Endothelial cell of umbilical vein (primary cell): ENCODE measurements around the gene ENTR1. TPM values are rescaled to one million over a fixed set of nuclear protein-coding genes. Genes with fewer than 3 reads are reported as not detected.

Experiments used
- BruUV-seq: library from RNA; stranded (reverse); fragments of 400-500 nt; replicated peaks from 2 replicates; lab custom pipeline; 2021; lab: Mats Ljungman, UMichigan
- CTCF ChIA-PET: fragments of 300-600, 350-600 bp; sonication (Branson Sonifier 250); formaldehyde crosslinking; loops from one replicate; lab custom pipeline; 2021; ENCODE audit warnings: antibody characterized with exemption, inconsistent platforms; lab: Charles Lee
- POLR2A ChIA-PET: fragments of 300-600, 350-600 bp; sonication (Branson Sonifier 250); formaldehyde crosslinking; loops from one replicate; lab custom pipeline; 2021; ENCODE audit warnings: antibody characterized with exemption, inconsistent platforms; lab: Charles Lee
- DNase-seq: peaks from one replicate; pipeline ENCODE4 v3.0.0-alpha.2; 2011; ENCODE audit warnings: low read depth, low spot score
- FAIRE-seq: peaks from 2 replicates; lab custom pipeline; 2011; peaks lifted over from hg19 to GRCh38; lab: Jason Lieb, UNC
- H2AFZ ChIP-seq: 2 replicates; pipeline ENCODE4 v1.6.0; 2012; ENCODE audit warnings: low read depth, low read length, control low read depth, inconsistent platforms
- H3K27ac ChIP-seq: 2 replicates; pipeline ENCODE4 v1.5.1; 2011; ENCODE audit warnings: low read depth, mild to moderate bottlenecking, control low read depth, low read length, moderate library complexity; ENCODE audit not compliant: insufficient read depth
- H3K27me3 ChIP-seq, 2 experiments: 2 replicates each; pipeline versions ENCODE4 v1.6.0 to v1.6.1; 2011; ENCODE audit warnings: low read length in 2 of 2, mixed read lengths in 1 of 2; ENCODE audit not compliant: control insufficient read depth in 2 of 2, insufficient read depth in 2 of 2
- H3K36me3 ChIP-seq, 2 experiments: 2 replicates in 1 of 2; 3 replicates in 1 of 2; pipeline ENCODE4 v1.5.1; 2011; ENCODE audit warnings: low read length in 2 of 2, mild to moderate bottlenecking in 1 of 2, moderate library complexity in 1 of 2; ENCODE audit not compliant: control insufficient read depth in 2 of 2, insufficient read depth in 2 of 2; ENCODE audit errors: extremely low read depth in 1 of 2
- H3K4me1 ChIP-seq: 3 replicates; pipeline ENCODE4 v1.5.1; 2011; ENCODE audit warnings: mild to moderate bottlenecking, low read length; ENCODE audit not compliant: control insufficient read depth, insufficient read depth; ENCODE audit errors: extremely low read depth
- H3K4me2 ChIP-seq: 2 replicates; pipeline ENCODE4 v1.6.1; 2011; ENCODE audit warnings: low read length, control low read depth, mixed read lengths; ENCODE audit not compliant: insufficient read depth
- H3K4me3 ChIP-seq, 3 experiments: fragments of 200-600 bp in 1 of 3; sonication (generic), shearing (Covaris generic) in 1 of 3; replicated peaks in 1 of 3; 2 replicates each; pipeline ENCODE4 v1.5.1; 2011 to 2016; ENCODE audit warnings: control low read depth in 3 of 3, low read length in 3 of 3, mild to moderate bottlenecking in 2 of 3, inconsistent platforms in 1 of 3, low read depth in 1 of 3, moderate library complexity in 1 of 3; ENCODE audit not compliant: insufficient read depth in 1 of 3
- H3K79me2 ChIP-seq: 2 replicates; pipeline ENCODE4 v1.6.0; 2012; ENCODE audit warnings: low read length, inconsistent platforms; ENCODE audit not compliant: control insufficient read depth, insufficient read depth
- H3K9ac ChIP-seq: replicated peaks from 2 replicates; pipeline ENCODE3; 2011; ENCODE audit warnings: low read length, control low read depth; ENCODE audit not compliant: insufficient read depth; ENCODE audit errors: extremely low read depth
- H3K9me1 ChIP-seq: replicated peaks from 3 replicates; pipeline ENCODE4 v1.6.0; 2011; ENCODE audit warnings: mild to moderate bottlenecking, low read length; ENCODE audit not compliant: control insufficient read depth, insufficient read depth; ENCODE audit errors: extremely low read depth
- H3K9me3 ChIP-seq: replicated peaks from 2 replicates; pipeline ENCODE4 v1.5.1; 2012; ENCODE audit warnings: low read length, inconsistent platforms; ENCODE audit not compliant: control insufficient read depth, insufficient read depth
- H4K20me1 ChIP-seq: replicated peaks from 2 replicates; pipeline ENCODE3; 2011; ENCODE audit warnings: mild to moderate bottlenecking, low read length; ENCODE audit not compliant: control insufficient read depth, insufficient read depth; ENCODE audit errors: extremely low read depth
- EZH2 ChIP-seq: IDR thresholded peaks from 2 replicates; pipeline ENCODE4 v1.6.1; 2012; ENCODE audit warnings: borderline replicate concordance, low read depth, mild to moderate bottlenecking, moderate library complexity, low read length, inconsistent platforms; ENCODE audit not compliant: severe bottlenecking
- FOS ChIP-seq: IDR thresholded peaks from 2 replicates; pipeline ENCODE4 v1.6.1; 2011; ENCODE audit warnings: mild to moderate bottlenecking, low read length, moderate library complexity, borderline replicate concordance; ENCODE audit not compliant: insufficient read depth
- GATA2 ChIP-seq: IDR thresholded peaks from 2 replicates; pipeline ENCODE4 v1.7.0; 2011; ENCODE audit warnings: low read depth, mild to moderate bottlenecking, moderate library complexity, mixed read lengths, low read length; ENCODE audit not compliant: insufficient read length, insufficient read depth
- JUN ChIP-seq: IDR thresholded peaks from 2 replicates; pipeline ENCODE4 v1.6.1; 2011; ENCODE audit warnings: borderline replicate concordance, low read depth; ENCODE audit not compliant: insufficient read length, insufficient read depth
- MAX ChIP-seq: IDR thresholded peaks from 2 replicates; pipeline ENCODE4 v1.6.1; 2011; ENCODE audit not compliant: insufficient read depth, insufficient read length
- MYC ChIP-seq: IDR thresholded peaks from one replicate; pipeline ENCODE4 v1.6.1; 2011; ENCODE audit warnings: mild to moderate bottlenecking, low read depth, low read length
- POLR2A ChIP-seq: IDR thresholded peaks from 2 replicates; pipeline ENCODE4 v1.6.1; 2012; ENCODE audit warnings: low read depth, mild to moderate bottlenecking, control low read depth, low read length
- POLR2AphosphoS5 ChIP-seq: IDR thresholded peaks from 2 replicates; pipeline ENCODE4 v1.6.1; 2012; ENCODE audit warnings: low read depth, mild to moderate bottlenecking, control low read depth, low read length, moderate library complexity; ENCODE audit not compliant: insufficient read depth
- dilution Hi-C: fragments of 300-500 bp; cut with MboI; formaldehyde crosslinking; loops from one replicate; pipeline ENCODE4 v1.15.0; 2019; ENCODE audit warnings: low sequenced_read_pairs; ENCODE audit not compliant: extremely low pct_ligation_motif_present
- intact Hi-C: fragments of 100-400 bp; cut with micrococcal nuclease; formaldehyde crosslinking; loops from one replicate; pipeline ENCODE4 v1.10.0; 2022
- polyA plus RNA-seq, 4 experiments: library from polyadenylated mRNA; depleted of rRNA in 3 of 4; stranded (reverse) in 3 of 4; unstranded in 1 of 4; fragments of >200 nt; gene quantifications; 2 replicates each; pipeline versions ENCODE4 v1.2.1 to v1.2.3, GENCODE V29; 2011 to 2012; ENCODE audit warnings: missing spikeins in 1 of 4
- total RNA-seq: library from RNA; stranded (reverse); gene quantifications from 2 replicates; pipeline ENCODE4 v1.2.3, GENCODE V29; 2021

Gene ENTR1
- total and polyA plus RNA-seq, 2 donors (not counting 3 experiments of a cell fraction or from before 2014, with no cell fraction given), result 36.0 to 61.6 TPM

- intact Hi-C loops (no loop called here), dilution Hi-C loops (no loop called here)
- CTCF ChIA-PET, result interaction anchor here (0.6 kb wide), 1 partner anchor 134 kb away, joined by 3 read pairs; no protein-coding TSS in a partner anchor
- Histone ChIP-seq H3K27me3 (no peaks in the 10 kb centered on the region), H3K79me2 (no peaks in the 10 kb centered on the region), H4K20me1 (no peaks in the 10 kb centered on the region), H2AFZ (no peak overlapping the region), H3K27ac (no peak overlapping the region), H3K4me1 (no peaks in the 10 kb centered on the region), H3K9me3 (no peaks in the 10 kb centered on the region), H3K36me3 (peaks cover 0 to 5% of the 10 kb centered on the region in 2 experiments), H3K4me2 (no peak overlapping the region), H3K9me1 (no peaks in the 10 kb centered on the region), H3K4me3 (no peak overlapping the region), H3K9ac (no peak overlapping the region)
- DNase-seq (no peak), FAIRE-seq (no peak)
- no TSS peak for BruUV-seq
- TF ChIP-seq POLR2A (no peak), FOS (no peak), MYC (no peak), POLR2AphosphoS5 (no peak), JUN (no peak), EZH2 (no peak), GATA2 (no peak), MAX (no peak)
- POLR2A ChIA-PET, result interaction anchor here (0.6 kb wide), 1 partner anchor 64 kb away, joined by 4 read pairs; no protein-coding TSS in a partner anchor
These were observed 54.5 kb downstream of the ENTR1 start for GRCh38 chr9:136355616-136356557.
